Sigmoid colon (tissue), 7 donors: ENCODE measurements around the gene SRP72. TPM values are rescaled to one million over a fixed set of nuclear protein-coding genes. Genes with fewer than 3 reads are reported as not detected.
"Not testable (repeated sequence)": the region's sequence is repeated elsewhere in the genome, so short reads cannot be mapped to it uniquely, and the experiment has no call there.

ENCODE experiments used
- DNase-seq: peaks from one replicate; pipeline ENCODE4 v3.0.0-alpha.2; 2019
- H3K27ac ChIP-seq, 4 donors: fragments of 200-600 bp; sonication (generic); one replicate each; pipeline ENCODE4 v1.5.1; 2016 to 2019; ENCODE audit warnings: mild to moderate bottlenecking in 1 of 4
- H3K27me3 ChIP-seq, 3 donors: fragments of 200-600 bp; sonication (generic); one replicate each; pipeline ENCODE4 v1.5.1; 2019; ENCODE audit warnings: mild to moderate bottlenecking in 1 of 3
- H3K36me3 ChIP-seq, 4 donors: fragments of 200-600 bp; sonication (generic); one replicate each; pipeline ENCODE4 v1.5.1; 2016 to 2019
- H3K4me1 ChIP-seq, 4 donors: fragments of 200-600 bp; sonication (generic); one replicate each; pipeline ENCODE4 v1.5.1; 2017 to 2019
- H3K4me3 ChIP-seq, 4 donors: fragments of 200-600 bp; sonication (generic); one replicate each; pipeline ENCODE4 v1.5.1; 2017 to 2019; ENCODE audit warnings: mild to moderate bottlenecking in 2 of 4, moderate library complexity in 1 of 4
- H3K9me3 ChIP-seq, 4 donors: fragments of 200-600 bp in 3 of 4; sonication (generic) in 3 of 4; one replicate each; pipeline versions ENCODE4 v1.5.1 to v1.6.1; 2013 to 2019
- EP300 ChIP-seq, 4 donors: sonication (generic); formaldehyde crosslinking; IDR thresholded peaks; one replicate each; pipeline ENCODE4 v1.6.1; 2017; ENCODE audit warnings: antibody characterized with exemption in 4 of 4
- POLR2A ChIP-seq, 2 donors: fragments of 450-650 bp; IDR thresholded peaks; one replicate each; pipeline ENCODE4 v1.6.1; 2016; ENCODE audit warnings: antibody characterized with exemption in 2 of 2, mild to moderate bottlenecking in 2 of 2, moderate library complexity in 2 of 2
- POLR2AphosphoS5 ChIP-seq, 4 donors: sonication (generic); formaldehyde crosslinking; IDR thresholded peaks; one replicate each; pipeline ENCODE4 v1.6.1; 2017; ENCODE audit warnings: antibody characterized with exemption in 4 of 4
- WGBS, 2 donors: extraction: QIAGEN DNeasy Blood & Tissue Kit; methylation state at CpG; one replicate each; pipeline ENCODE4 v1.1.7; 2013; 5-methylcytosine and 5-hydroxymethylcytosine counted together
- intact Hi-C: fragments of 100-400 bp; cut with DNase I; formaldehyde crosslinking; loops from one replicate; pipeline ENCODE4 v1.15.1; 2023
- polyA plus RNA-seq, 3 donors: library from polyadenylated mRNA; stranded (reverse); fragments of 200-250 nt; gene quantifications; one replicate each; pipeline ENCODE4 v1.2.3, GENCODE V29; 2013
- total RNA-seq, 4 donors: library from RNA; depleted of rRNA; stranded (reverse); fragments of >200 nt; gene quantifications; one replicate each; pipeline ENCODE4 v1.1.0, GENCODE V29; 2016
- TF ChIP-seq, protein P1 (sequence below), 4 experiments: fragments of 450-650 bp in 3 of 4; fragments of 200-600 bp in 1 of 4; IDR thresholded peaks; one replicate each; pipeline ENCODE4 v1.5.1; 2016 to 2019; ENCODE audit warnings: antibody characterized with exemption in 4 of 4, mild to moderate bottlenecking in 3 of 4, moderate library complexity in 2 of 4
- donor health status: healthy with polysubstance abuse.
- donor health status: Bipolar disorder and iron deficiency.
- donor health status: healthy.

The SRP72 gene
- total and polyA plus RNA-seq, 7 donors = 29.4 to 55.9 (median 45.9) TPM

GRCh38 chr4:56462157-56462556 is 5.3 kb upstream of the SRP72 start:
- Histone ChIP-seq H3K27ac (no peak overlapping the region), H3K4me1 (peaks cover 0 to 28% (median 19%) of the 10 kb centered on the region in 4 donors), H3K36me3 (peaks cover 0 to 44% (median 12%) of the 10 kb centered on the region in 4 donors), H3K27me3 (no peaks in the 10 kb centered on the region), H3K9me3 (no peaks in the 10 kb centered on the region), H3K4me3 (no peak overlapping the region)
- no peak for DNase-seq
- TF ChIP-seq, protein P1, sequence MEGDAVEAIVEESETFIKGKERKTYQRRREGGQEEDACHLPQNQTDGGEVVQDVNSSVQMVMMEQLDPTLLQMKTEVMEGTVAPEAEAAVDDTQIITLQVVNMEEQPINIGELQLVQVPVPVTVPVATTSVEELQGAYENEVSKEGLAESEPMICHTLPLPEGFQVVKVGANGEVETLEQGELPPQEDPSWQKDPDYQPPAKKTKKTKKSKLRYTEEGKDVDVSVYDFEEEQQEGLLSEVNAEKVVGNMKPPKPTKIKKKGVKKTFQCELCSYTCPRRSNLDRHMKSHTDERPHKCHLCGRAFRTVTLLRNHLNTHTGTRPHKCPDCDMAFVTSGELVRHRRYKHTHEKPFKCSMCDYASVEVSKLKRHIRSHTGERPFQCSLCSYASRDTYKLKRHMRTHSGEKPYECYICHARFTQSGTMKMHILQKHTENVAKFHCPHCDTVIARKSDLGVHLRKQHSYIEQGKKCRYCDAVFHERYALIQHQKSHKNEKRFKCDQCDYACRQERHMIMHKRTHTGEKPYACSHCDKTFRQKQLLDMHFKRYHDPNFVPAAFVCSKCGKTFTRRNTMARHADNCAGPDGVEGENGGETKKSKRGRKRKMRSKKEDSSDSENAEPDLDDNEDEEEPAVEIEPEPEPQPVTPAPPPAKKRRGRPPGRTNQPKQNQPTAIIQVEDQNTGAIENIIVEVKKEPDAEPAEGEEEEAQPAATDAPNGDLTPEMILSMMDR (IDR thresholded peaks at IDR 0.05) = no peak
- intact Hi-C loops = no loop called here

DNA sequence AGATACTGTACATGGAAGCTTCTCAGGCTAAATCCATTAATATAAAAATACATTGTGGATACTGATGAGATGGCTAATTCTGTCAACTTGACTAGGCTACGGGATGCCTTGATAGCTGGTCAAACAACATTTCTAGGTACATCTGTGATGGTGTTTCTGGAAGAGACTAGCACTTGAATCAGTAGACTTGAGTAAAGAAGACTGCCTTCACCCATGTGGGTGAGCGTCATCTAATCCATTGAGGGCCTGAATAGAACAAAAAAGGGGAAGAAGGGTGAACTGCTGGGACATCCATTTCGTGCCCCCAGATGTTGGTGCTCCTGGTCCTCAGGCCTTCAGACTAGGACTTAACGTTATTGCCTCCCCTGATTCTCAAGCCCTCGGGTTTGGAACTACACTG is 3.7 kb upstream of the SRP72 start:
- H3K4me3 ChIP-seq = no peak overlapping the region

GRCh38 chr4:56464581-56464980 is 2.8 kb upstream of the SRP72 start:
- H3K4me1 ChIP-seq = peaks cover 0 to 44% (median 33%) of the 10 kb centered on the region in 4 donors
- H3K27ac ChIP-seq = no peak overlapping the region
- H3K36me3 ChIP-seq = peaks cover 0 to 37% (median 10%) of the 10 kb centered on the region in 4 donors
- no peak for DNase-seq
- no peaks in the 10 kb centered on the region for H3K9me3 ChIP-seq
- no peaks in the 10 kb centered on the region for H3K27me3 ChIP-seq
- intact Hi-C loops = no loop called here
- no peak for TF ChIP-seq POLR2AphosphoS5 (IDR thresholded peaks at IDR 0.05)
- TF ChIP-seq, protein P1 (IDR thresholded peaks at IDR 0.05) = no peak
- no peak for TF ChIP-seq EP300 (IDR thresholded peaks at IDR 0.05)
- TF ChIP-seq POLR2A (IDR thresholded peaks at IDR 0.05) = no peak
- H3K4me3 ChIP-seq = no peak overlapping the region
- 78 to 83% methylated on average over 3 of the region's 3 CpGs for WGBS, 2 donors

More for the DNA sequence above, 3.7 kb upstream of the SRP72 start:
- no peak for DNase-seq
- no peak overlapping the region for H3K27ac ChIP-seq
- TF ChIP-seq, protein P1 (IDR thresholded peaks at IDR 0.05) = no peak
- TF ChIP-seq POLR2A (IDR thresholded peaks at IDR 0.05) = no peak
- 93 to 94% methylated on average over 5 of the region's 5 CpGs for WGBS, 2 donors
- H3K4me1 ChIP-seq = peaks cover 0 to 35% (median 26%) of the 10 kb centered on the region in 4 donors
- intact Hi-C loops = no loop called here
- peaks cover 0 to 43% (median 10%) of the 10 kb centered on the region in 4 donors for H3K36me3 ChIP-seq
- no peaks in the 10 kb centered on the region for H3K9me3 ChIP-seq
- H3K27me3 ChIP-seq = no peaks in the 10 kb centered on the region

- peaks cover 0 to 53% (median 34%) of the 10 kb centered on the region in 4 donors for H3K4me1 ChIP-seq
- WGBS, 2 donors = 74 to 88% methylated on average over 10 of the region's 10 CpGs
- intact Hi-C loops = loop anchor here (1.0 to 5.0 kb wide), 2 partner anchors 42 to 79 kb away; partner anchors contain the start of gene ARL9
- no peaks in the 10 kb centered on the region for H3K27me3 ChIP-seq
- H3K9me3 ChIP-seq = no peaks in the 10 kb centered on the region
- peak overlapping the region in 1 of 4 donors; percentile 95 for H3K27ac ChIP-seq
- DNase-seq = no peak
- TF ChIP-seq, protein P1 (IDR thresholded peaks at IDR 0.05) = no peak
- no peak for TF ChIP-seq EP300 (IDR thresholded peaks at IDR 0.05)
- TF ChIP-seq POLR2AphosphoS5 (IDR thresholded peaks at IDR 0.05) = no peak
- TF ChIP-seq POLR2A (IDR thresholded peaks at IDR 0.05) = no peak
- H3K4me3 ChIP-seq = peak overlapping the region in 3 of 4 donors; percentile 95 to 100 (median 97)
- H3K36me3 ChIP-seq = peaks cover 0 to 31% (median 5%) of the 10 kb centered on the region in 4 donors
Observed at GRCh38 chr4:56465599-56466295, 1.7 kb upstream of the SRP72 start.

DNA sequence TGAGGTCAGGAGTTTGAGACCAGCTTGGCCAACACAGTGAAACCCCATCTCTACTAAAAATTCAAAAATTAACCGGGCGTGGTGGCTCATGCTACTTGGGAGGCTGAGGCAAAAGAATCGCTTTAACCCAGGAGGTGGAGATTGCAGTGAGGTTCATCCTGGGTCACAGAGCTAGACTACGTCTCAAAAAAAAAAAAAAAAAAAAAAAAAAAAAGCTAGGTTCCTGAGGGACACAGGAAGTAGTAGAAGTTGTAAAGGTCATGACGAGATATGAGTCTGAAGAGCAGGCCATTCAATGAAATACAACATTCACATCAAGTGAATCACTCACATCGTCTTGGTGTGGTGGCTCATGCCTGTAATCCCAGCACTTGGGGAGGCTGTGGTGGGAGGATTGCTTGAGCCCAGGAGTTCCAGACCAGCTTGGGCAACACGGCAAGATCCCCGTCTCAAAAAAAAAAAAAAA is 1.1 kb upstream of the SRP72 start:
- not testable (repeated sequence) for H3K9me3 ChIP-seq, DNase-seq, H3K27me3 ChIP-seq
- peak overlapping the region; percentile 88 to 95 (median 90) for H3K27ac ChIP-seq
- peaks cover 0 to 31% (median 4%) of the 10 kb centered on the region in 4 donors for H3K36me3 ChIP-seq
- whole genome bisulfite sequencing, 2 donors = 15 to 19% methylated on average over 8 of the region's 8 CpGs
- H3K4me1 ChIP-seq = peaks cover 0 to 53% (median 34%) of the 10 kb centered on the region in 4 donors
- H3K4me3 ChIP-seq = peak overlapping the region; percentile 95 to 100 (median 98)
- intact Hi-C loops = loop anchor here (5.0 kb wide), 1 partner anchor 41 kb away; the partner anchor contains the start of gene ARL9
